Gastrocnemius medialis (tissue), 4 donors: ENCODE measurements around the gene FALEC.

Experiments
- CTCF ChIP-seq, 5 experiments: fragments of 450-650 bp in 3 of 5; fragments of 200-600 bp in 2 of 5; sonication (generic) in 2 of 5; IDR thresholded peaks in 4 of 5; conservative IDR thresholded peaks in 1 of 5; 1 replicate in 4 of 5; 2 replicates in 1 of 5; pipeline ENCODE4 v1.5.1; 2016 to 2019; ENCODE audit warnings: antibody characterized with exemption in 5 of 5, mild to moderate bottlenecking in 3 of 5, moderate library complexity in 3 of 5
- POLR2A ChIP-seq, 2 donors: fragments of 450-650 bp; IDR thresholded peaks; one replicate each; pipeline ENCODE4 v1.6.1; 2017; ENCODE audit warnings: antibody characterized with exemption in 2 of 2, mild to moderate bottlenecking in 2 of 2, moderate library complexity in 2 of 2

GRCh38 chr1:150516050-150516591 lies 569 bp downstream of the FALEC start:
- peak in 1 of 5 experiments; percentile 17 for TF ChIP-seq CTCF (IDR thresholded peaks at IDR 0.05 in 4 of 5, conservative IDR thresholded peaks at IDR 0.05 in 1 of 5)
- TF ChIP-seq POLR2A (IDR thresholded peaks at IDR 0.05) = no peak
